G401.6 (cell line): Measurements from ENCODE around the gene TMEM8B.
"Not testable (repeated sequence)": the region's sequence is repeated elsewhere in the genome, so short reads cannot be mapped to it uniquely, and the experiment has no call there.

ENCODE experiments used
- FAIRE-seq: peaks from 2 replicates; lab custom pipeline; 2012; peaks lifted over from hg19 to GRCh38; lab: Jason Lieb, UNC

The TMEM8B gene

GRCh38 chr9:35908504-35909125, 79.6 kb downstream of the TMEM8B start:
- no peak for FAIRE-seq

GRCh38 chr9:35909274-35909673, 80.2 kb downstream of the TMEM8B start, which contains the start of gene SPAAR:
Gene SPAAR (plus strand): TSS chr9:35909490. CDS start chr9:35910464, 974 bp downstream.
- FAIRE-seq = no peak

GRCh38 chr9:35909687-35910612, 80.9 kb downstream of the TMEM8B start:
- FAIRE-seq = no peak

- FAIRE-seq = no peak
Measured at GRCh38 chr9:35910613-35911359, 81.8 kb downstream of the TMEM8B start.

GRCh38 chr9:35911690-35912089, 82.7 kb downstream of the TMEM8B start:
- FAIRE-seq = no peak

GRCh38 chr9:35912791-35913400, 83.9 kb downstream of the TMEM8B start:
- no peak for FAIRE-seq

- not testable (repeated sequence) for FAIRE-seq
Measured at GRCh38 chr9:35913429-35913828, 84.4 kb downstream of the TMEM8B start.

GRCh38 chr9:35914301-35914807, 85.3 kb downstream of the TMEM8B start:
- FAIRE-seq = no peak
